Lower leg skin (tissue), 3 donors: ENCODE data around the gene MPRIP.
"Not testable (repeated sequence)": the region's sequence is repeated elsewhere in the genome, so short reads cannot be mapped to it uniquely, and the experiment has no call there.

Source experiments
- POLR2A ChIP-seq, 2 donors: fragments of 450-650 bp; IDR thresholded peaks; one replicate each; pipeline ENCODE4 v1.6.1; 2016 to 2017; ENCODE audit warnings: antibody characterized with exemption in 2 of 2, mild to moderate bottlenecking in 1 of 2, moderate library complexity in 1 of 2
- TF ChIP-seq, protein P1 (sequence below), 3 donors: fragments of 450-650 bp; IDR thresholded peaks; one replicate each; pipeline ENCODE4 v1.5.1; 2016; ENCODE audit warnings: antibody characterized with exemption in 3 of 3, mild to moderate bottlenecking in 3 of 3, moderate library complexity in 2 of 3

- TF ChIP-seq, protein P1, sequence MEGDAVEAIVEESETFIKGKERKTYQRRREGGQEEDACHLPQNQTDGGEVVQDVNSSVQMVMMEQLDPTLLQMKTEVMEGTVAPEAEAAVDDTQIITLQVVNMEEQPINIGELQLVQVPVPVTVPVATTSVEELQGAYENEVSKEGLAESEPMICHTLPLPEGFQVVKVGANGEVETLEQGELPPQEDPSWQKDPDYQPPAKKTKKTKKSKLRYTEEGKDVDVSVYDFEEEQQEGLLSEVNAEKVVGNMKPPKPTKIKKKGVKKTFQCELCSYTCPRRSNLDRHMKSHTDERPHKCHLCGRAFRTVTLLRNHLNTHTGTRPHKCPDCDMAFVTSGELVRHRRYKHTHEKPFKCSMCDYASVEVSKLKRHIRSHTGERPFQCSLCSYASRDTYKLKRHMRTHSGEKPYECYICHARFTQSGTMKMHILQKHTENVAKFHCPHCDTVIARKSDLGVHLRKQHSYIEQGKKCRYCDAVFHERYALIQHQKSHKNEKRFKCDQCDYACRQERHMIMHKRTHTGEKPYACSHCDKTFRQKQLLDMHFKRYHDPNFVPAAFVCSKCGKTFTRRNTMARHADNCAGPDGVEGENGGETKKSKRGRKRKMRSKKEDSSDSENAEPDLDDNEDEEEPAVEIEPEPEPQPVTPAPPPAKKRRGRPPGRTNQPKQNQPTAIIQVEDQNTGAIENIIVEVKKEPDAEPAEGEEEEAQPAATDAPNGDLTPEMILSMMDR (IDR thresholded peaks at IDR 0.05), result not testable (repeated sequence)
- TF ChIP-seq POLR2A (IDR thresholded peaks at IDR 0.05), result not testable (repeated sequence)
Observed at GRCh38 chr17:17004997-17005614, 37.2 kb upstream of the MPRIP start.
